ENCODE data around the gene CARS1. TPM values are rescaled to one million over a fixed set of nuclear protein-coding genes. Genes with fewer than 3 reads are reported as not detected.

Gene CARS1
- total RNA-seq, 4 donors from 2014 or later = 37.0 to 61.3 (median 52.3) TPM

GRCh38 chr11:3088806-3089205, 31.6 kb upstream of the CARS1 start:
- DNase-seq = no peak
- Histone ChIP-seq H3K4me3 (no peak overlapping the region), H3K9me3 (no peaks in the 10 kb centered on the region), H3K36me3 (no peaks in the 10 kb centered on the region), H3K27me3 (no peaks in the 10 kb centered on the region), H3K27ac (no peak overlapping the region), H3K4me1 (peaks cover 0 to 3% (median 0%) of the 10 kb centered on the region in 4 donors)
- 87 to 91% methylated on average over 3 to 14 of the region's 14 CpGs for WGBS, 2 donors (ENCODE audit: low coverage in 1 of 2)
- TF ChIP-seq, protein P1, sequence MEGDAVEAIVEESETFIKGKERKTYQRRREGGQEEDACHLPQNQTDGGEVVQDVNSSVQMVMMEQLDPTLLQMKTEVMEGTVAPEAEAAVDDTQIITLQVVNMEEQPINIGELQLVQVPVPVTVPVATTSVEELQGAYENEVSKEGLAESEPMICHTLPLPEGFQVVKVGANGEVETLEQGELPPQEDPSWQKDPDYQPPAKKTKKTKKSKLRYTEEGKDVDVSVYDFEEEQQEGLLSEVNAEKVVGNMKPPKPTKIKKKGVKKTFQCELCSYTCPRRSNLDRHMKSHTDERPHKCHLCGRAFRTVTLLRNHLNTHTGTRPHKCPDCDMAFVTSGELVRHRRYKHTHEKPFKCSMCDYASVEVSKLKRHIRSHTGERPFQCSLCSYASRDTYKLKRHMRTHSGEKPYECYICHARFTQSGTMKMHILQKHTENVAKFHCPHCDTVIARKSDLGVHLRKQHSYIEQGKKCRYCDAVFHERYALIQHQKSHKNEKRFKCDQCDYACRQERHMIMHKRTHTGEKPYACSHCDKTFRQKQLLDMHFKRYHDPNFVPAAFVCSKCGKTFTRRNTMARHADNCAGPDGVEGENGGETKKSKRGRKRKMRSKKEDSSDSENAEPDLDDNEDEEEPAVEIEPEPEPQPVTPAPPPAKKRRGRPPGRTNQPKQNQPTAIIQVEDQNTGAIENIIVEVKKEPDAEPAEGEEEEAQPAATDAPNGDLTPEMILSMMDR (IDR thresholded peaks at IDR 0.05) = no peak
- TF ChIP-seq POLR2AphosphoS5 (IDR thresholded peaks at IDR 0.05) = no peak
- intact Hi-C loops (cut with DNase I; ENCODE audit: low total_unique reads) = no loop called here
- in situ Hi-C loops (cut with MboI; ENCODE audit: low pct_ligation_motif_present in 1 of 4, low pct_unique_long_range_greater_than_20kb in 1 of 4, low sequenced_read_pairs in 3 of 4) = loop anchor here in 1 of 4 donors (25.0 kb wide), 1 partner anchor 552 kb away; no protein-coding TSS in a partner anchor

- intact Hi-C loops (cut with DNase I; ENCODE audit: low total_unique reads) (no loop called here), in situ Hi-C loops (cut with MboI; ENCODE audit: low pct_ligation_motif_present in 1 of 4, low pct_unique_long_range_greater_than_20kb in 1 of 4, low sequenced_read_pairs in 3 of 4) (loop anchor here in 1 of 4 donors (25.0 kb wide), 1 partner anchor 551 kb away; no protein-coding TSS in a partner anchor)
- no peak for DNase-seq
- 75 to 79% methylated on average over 8 to 18 of the region's 24 CpGs for WGBS, 2 donors (ENCODE audit: low coverage in 1 of 2)
- TF ChIP-seq, protein P1 (IDR thresholded peaks at IDR 0.05) = no peak
- TF ChIP-seq EP300 (IDR thresholded peaks at IDR 0.05; ENCODE audit: low read depth) = no peak
- TF ChIP-seq POLR2A (IDR thresholded peaks at IDR 0.05) = no peak
- TF ChIP-seq POLR2AphosphoS5 (IDR thresholded peaks at IDR 0.05) = no peak
- Histone ChIP-seq H3K36me3 (no peaks in the 10 kb centered on the region), H3K27ac (no peak overlapping the region), H3K4me1 (peaks cover 0 to 3% (median 0%) of the 10 kb centered on the region in 4 donors), H3K4me3 (no peak overlapping the region), H3K9me3 (no peaks in the 10 kb centered on the region), H3K27me3 (peaks cover 3% of the 10 kb centered on the region)
Measured at GRCh38 chr11:3087821-3088800, 30.9 kb upstream of the CARS1 start.

GRCh38 chr11:3087373-3087772, 30.1 kb upstream of the CARS1 start:
- Histone ChIP-seq H3K4me3 (no peak overlapping the region), H3K4me1 (peaks cover 0 to 3% (median 0%) of the 10 kb centered on the region in 4 donors), H3K36me3 (no peaks in the 10 kb centered on the region), H3K27me3 (peaks cover 3% of the 10 kb centered on the region), H3K27ac (no peak overlapping the region), H3K9me3 (no peaks in the 10 kb centered on the region)
- in situ Hi-C loops (cut with MboI; ENCODE audit: low pct_ligation_motif_present in 1 of 4, low pct_unique_long_range_greater_than_20kb in 1 of 4, low sequenced_read_pairs in 3 of 4) (loop anchor here in 1 of 4 donors (25.0 kb wide), 1 partner anchor 550 kb away; no protein-coding TSS in a partner anchor), intact Hi-C loops (cut with DNase I; ENCODE audit: low total_unique reads) (no loop called here)
- no peak for DNase-seq
- TF ChIP-seq POLR2A (IDR thresholded peaks at IDR 0.05) = no peak
- TF ChIP-seq, protein P1 (IDR thresholded peaks at IDR 0.05) = no peak
- no peak for TF ChIP-seq EP300 (IDR thresholded peaks at IDR 0.05; ENCODE audit: low read depth)
- no peak for TF ChIP-seq POLR2AphosphoS5 (IDR thresholded peaks at IDR 0.05)
- 85% methylated on average over 11 of the region's 11 CpGs; no CpG with 5 or more reads in 1 of the 2 donors for WGBS, 2 donors (ENCODE audit: low coverage in 1 of 2)

DNA sequence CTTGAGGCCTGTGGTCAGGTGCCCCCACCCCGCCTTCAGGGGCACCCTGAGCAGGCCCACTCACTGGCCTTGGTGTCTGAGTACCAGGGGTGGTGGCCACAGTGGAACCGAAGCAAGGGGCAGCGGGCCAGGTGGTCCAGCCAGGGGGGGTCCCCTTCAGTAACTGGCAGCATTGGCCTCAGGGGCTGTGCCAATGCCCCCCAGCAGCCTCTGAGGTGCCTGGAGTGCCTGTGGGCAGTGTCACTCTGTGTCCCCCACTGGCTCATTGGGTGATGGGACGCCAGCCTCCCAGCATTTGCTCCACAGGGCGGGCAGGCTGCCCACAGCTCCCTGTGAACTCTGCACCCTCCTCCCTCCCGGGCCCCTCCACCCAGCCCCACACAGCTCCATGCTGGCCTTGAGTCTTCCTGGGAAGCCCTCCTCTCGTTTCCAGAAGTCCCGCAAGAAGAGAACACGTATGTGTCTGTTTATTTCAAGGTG, 29.5 kb upstream of the CARS1 start:
- Histone ChIP-seq H3K27me3 (peaks cover 3% of the 10 kb centered on the region), H3K4me3 (no peak overlapping the region), H3K27ac (no peak overlapping the region), H3K4me1 (no peaks in the 10 kb centered on the region), H3K36me3 (no peaks in the 10 kb centered on the region), H3K9me3 (no peaks in the 10 kb centered on the region)
- DNase-seq = no peak
- in situ Hi-C loops (cut with MboI; ENCODE audit: low pct_ligation_motif_present in 1 of 4, low pct_unique_long_range_greater_than_20kb in 1 of 4, low sequenced_read_pairs in 3 of 4) = loop anchor here in 1 of 4 donors (25.0 kb wide), 1 partner anchor 549 kb away; no protein-coding TSS in a partner anchor
- intact Hi-C loops (cut with DNase I; ENCODE audit: low total_unique reads) = no loop called here
- 43% methylated on average over 8 of the region's 9 CpGs; no CpG with 5 or more reads in 1 of the 2 donors for WGBS, 2 donors (ENCODE audit: low coverage in 1 of 2)
- TF ChIP-seq EP300 (IDR thresholded peaks at IDR 0.05; ENCODE audit: low read depth) (no peak), POLR2AphosphoS5 (IDR thresholded peaks at IDR 0.05) (no peak), POLR2A (IDR thresholded peaks at IDR 0.05) (no peak)
- TF ChIP-seq, protein P1 (IDR thresholded peaks at IDR 0.05) = no peak

Measured in transverse colon (tissue), 4 donors.